OCI-LY3 (cell line): ENCODE measurements around the gene CBL.
"Not testable (repeated sequence)": the region's sequence is repeated elsewhere in the genome, so short reads cannot be mapped to it uniquely, and the experiment has no call there.

Experiments
- H2AFZ ChIP-seq: fragments of 200-600, 300-600 bp; shearing (Covaris generic); 2 replicates; pipeline ENCODE4 v1.6.0; 2014; ENCODE audit warnings: antibody characterized with exemption, low read depth, low read length
- H3K27ac ChIP-seq: fragments of 200-600, 300-600 bp; sonication (generic); 2 replicates; pipeline ENCODE4 v1.5.1; 2014; ENCODE audit warnings: mild to moderate bottlenecking, low read length, moderate library complexity, mixed read lengths
- H3K27me3 ChIP-seq: fragments of 200-600, 300-600 bp; sonication (generic); 2 replicates; pipeline ENCODE4 v1.6.1; 2014; ENCODE audit warnings: low read depth, low read length, mixed read lengths
- H3K36me3 ChIP-seq: fragments of 200-600, 300-600 bp; sonication (generic); replicated peaks from 2 replicates; pipeline ENCODE3; 2014; ENCODE audit warnings: low read depth, low read length, mixed read lengths
- H3K4me1 ChIP-seq: fragments of 300-600, 200-600 bp; sonication (generic); 2 replicates; pipeline ENCODE4 v1.6.1; 2014; ENCODE audit warnings: low read length, mixed read lengths
- H3K4me2 ChIP-seq: fragments of 200-600, 300-600 bp; sonication (generic); 2 replicates; pipeline ENCODE4 v1.6.1; 2014; ENCODE audit warnings: low read length, mixed read lengths
- H3K4me3 ChIP-seq: fragments of 300-600, 200-600 bp; sonication (generic); 2 replicates; pipeline ENCODE4 v1.5.1; 2014; ENCODE audit warnings: antibody characterized with exemption, mild to moderate bottlenecking, low read length, moderate library complexity
- H3K79me2 ChIP-seq: fragments of 300-600, 200-600 bp; shearing (Covaris generic); 2 replicates; pipeline ENCODE4 v1.6.1; 2014; ENCODE audit warnings: mild to moderate bottlenecking, low read length, mixed read lengths
- H3K9ac ChIP-seq: fragments of 300-600, 200-600 bp; shearing (Covaris generic); 2 replicates; pipeline ENCODE4 v1.6.0; 2014; ENCODE audit warnings: mild to moderate bottlenecking, low read length, moderate library complexity
- H3K9me3 ChIP-seq: fragments of 200-600, 300-600 bp; shearing (Covaris generic); 2 replicates; pipeline ENCODE4 v1.6.1; 2014; ENCODE audit warnings: low read length, mixed read lengths; ENCODE audit not compliant: insufficient read depth
- H4K20me1 ChIP-seq: fragments of 200-600, 300-600 bp; sonication (generic); 2 replicates; pipeline ENCODE4 v1.6.1; 2016; ENCODE audit warnings: low read length, mixed read lengths; ENCODE audit not compliant: insufficient read depth
- EZH2phosphoT487 ChIP-seq: fragments of 200-600 bp; shearing (Covaris generic); IDR thresholded peaks from 2 replicates; pipeline ENCODE4 v1.6.1; 2018; ENCODE audit warnings: antibody characterized with exemption, mixed run types, low read depth
- TF ChIP-seq, protein P1 (sequence below): fragments of 200-600, 300-600 bp; sonication (generic); IDR thresholded peaks from 2 replicates; pipeline ENCODE4 v1.5.1; 2014; ENCODE audit warnings: antibody characterized with exemption, low read length, low read depth

Gene CBL

DNA sequence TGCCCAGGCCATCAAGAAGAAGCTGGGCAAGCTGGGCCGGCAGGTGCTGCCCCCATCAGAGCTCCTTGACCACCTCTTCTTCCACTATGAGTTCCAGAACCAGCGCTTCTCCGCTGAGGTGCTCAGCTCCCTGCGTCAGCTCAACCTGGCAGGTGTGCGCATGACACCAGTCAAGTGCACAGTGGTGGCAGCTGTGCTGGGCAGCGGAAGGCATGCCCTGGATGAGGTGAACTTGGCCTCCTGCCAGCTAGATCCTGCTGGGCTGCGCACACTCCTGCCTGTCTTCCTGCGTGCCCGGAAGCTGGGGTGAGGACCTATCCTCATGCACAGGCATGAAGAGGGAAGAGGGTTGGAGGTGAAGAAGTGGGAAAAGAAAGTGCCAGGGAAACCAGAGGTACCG, 26.2 kb upstream of the CBL start:
- no peaks in the 10 kb centered on the region for H3K79me2 ChIP-seq

GRCh38 chr11:119180729-119181676, 25.1 kb upstream of the CBL start:
- Histone ChIP-seq H3K36me3 (peaks cover 24% of the 10 kb centered on the region), H3K27ac (no peak overlapping the region), H2AFZ (no peak overlapping the region), H3K9me3 (no peaks in the 10 kb centered on the region), H3K4me3 (no peak overlapping the region), H4K20me1 (no peaks in the 10 kb centered on the region), H3K4me1 (peaks cover 4% of the 10 kb centered on the region; the same call in 1 of the 2 replicates), H3K9ac (no peak overlapping the region), H3K4me2 (no peak overlapping the region), H3K27me3 (no peaks in the 10 kb centered on the region), H3K79me2 (no peaks in the 10 kb centered on the region)
- TF ChIP-seq, protein P1, sequence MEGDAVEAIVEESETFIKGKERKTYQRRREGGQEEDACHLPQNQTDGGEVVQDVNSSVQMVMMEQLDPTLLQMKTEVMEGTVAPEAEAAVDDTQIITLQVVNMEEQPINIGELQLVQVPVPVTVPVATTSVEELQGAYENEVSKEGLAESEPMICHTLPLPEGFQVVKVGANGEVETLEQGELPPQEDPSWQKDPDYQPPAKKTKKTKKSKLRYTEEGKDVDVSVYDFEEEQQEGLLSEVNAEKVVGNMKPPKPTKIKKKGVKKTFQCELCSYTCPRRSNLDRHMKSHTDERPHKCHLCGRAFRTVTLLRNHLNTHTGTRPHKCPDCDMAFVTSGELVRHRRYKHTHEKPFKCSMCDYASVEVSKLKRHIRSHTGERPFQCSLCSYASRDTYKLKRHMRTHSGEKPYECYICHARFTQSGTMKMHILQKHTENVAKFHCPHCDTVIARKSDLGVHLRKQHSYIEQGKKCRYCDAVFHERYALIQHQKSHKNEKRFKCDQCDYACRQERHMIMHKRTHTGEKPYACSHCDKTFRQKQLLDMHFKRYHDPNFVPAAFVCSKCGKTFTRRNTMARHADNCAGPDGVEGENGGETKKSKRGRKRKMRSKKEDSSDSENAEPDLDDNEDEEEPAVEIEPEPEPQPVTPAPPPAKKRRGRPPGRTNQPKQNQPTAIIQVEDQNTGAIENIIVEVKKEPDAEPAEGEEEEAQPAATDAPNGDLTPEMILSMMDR = no peak
- no peak for TF ChIP-seq EZH2phosphoT487

More for the DNA sequence above, 26.2 kb upstream of the CBL start:
- H3K4me3 ChIP-seq = no peak overlapping the region
- peaks cover 26% of the 10 kb centered on the region for H3K36me3 ChIP-seq
- H3K4me2 ChIP-seq = no peak overlapping the region
- H3K9me3 ChIP-seq = no peaks in the 10 kb centered on the region
- H4K20me1 ChIP-seq = no peaks in the 10 kb centered on the region
- H3K27me3 ChIP-seq = no peaks in the 10 kb centered on the region
- no peak overlapping the region for H2AFZ ChIP-seq
- no peak overlapping the region for H3K9ac ChIP-seq
- no peak for TF ChIP-seq EZH2phosphoT487
- TF ChIP-seq, protein P1 = no peak
- no peak overlapping the region for H3K27ac ChIP-seq
- H3K4me1 ChIP-seq = peaks cover 4% of the 10 kb centered on the region; the same call in 1 of the 2 replicates

- Histone ChIP-seq H2AFZ (no peak overlapping the region), H3K36me3 (peaks cover 24% of the 10 kb centered on the region), H3K27me3 (no peaks in the 10 kb centered on the region), H3K79me2 (no peaks in the 10 kb centered on the region), H3K4me3 (no peak overlapping the region), H3K9me3 (no peaks in the 10 kb centered on the region), H3K4me2 (no peak overlapping the region), H4K20me1 (no peaks in the 10 kb centered on the region), H3K27ac (no peak overlapping the region), H3K9ac (no peak overlapping the region), H3K4me1 (peaks cover 4% of the 10 kb centered on the region; the same call in 1 of the 2 replicates)
- TF ChIP-seq, protein P1 = no peak
- no peak for TF ChIP-seq EZH2phosphoT487
Measured at GRCh38 chr11:119181677-119182412, 24.3 kb upstream of the CBL start.

DNA sequence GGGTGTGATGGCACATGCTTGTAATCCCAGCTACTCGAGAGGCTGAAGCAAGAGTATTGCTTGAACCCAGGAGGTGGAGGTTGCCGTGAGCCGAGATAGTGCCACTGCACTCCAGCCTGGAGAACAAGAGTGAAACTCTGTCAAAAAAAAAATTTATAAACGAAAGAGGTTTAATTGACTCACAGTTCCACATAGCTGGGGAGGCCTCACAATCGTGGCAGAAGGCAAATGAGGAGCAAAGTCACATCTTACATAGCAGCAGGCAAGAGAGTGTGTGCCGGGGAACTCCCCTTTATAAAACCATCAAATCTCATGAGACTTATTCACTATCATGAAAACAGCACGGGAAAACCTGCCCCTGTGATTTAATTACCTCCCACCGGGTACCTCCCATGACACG, 21.7 kb upstream of the CBL start:
- H3K27me3 ChIP-seq, H4K20me1 ChIP-seq, H3K79me2 ChIP-seq: not testable (repeated sequence)

More for the DNA sequence above, 21.7 kb upstream of the CBL start:
- H3K9me3 ChIP-seq, H2AFZ ChIP-seq, H3K27ac ChIP-seq, H3K9ac ChIP-seq, H3K4me3 ChIP-seq, H3K4me1 ChIP-seq, H3K4me2 ChIP-seq: not testable (repeated sequence)
- H3K36me3 ChIP-seq = peaks cover 24% of the 10 kb centered on the region
